Esophagus squamous epithelium (tissue), 4 donors: Measurements from ENCODE around the gene MYL10.

Source experiments
- POLR2A ChIP-seq, 4 donors: fragments of 450-650 bp; IDR thresholded peaks; one replicate each; pipeline ENCODE4 v1.6.1; 2017; ENCODE audit warnings: antibody characterized with exemption in 4 of 4, mild to moderate bottlenecking in 4 of 4, moderate library complexity in 3 of 4
- TF ChIP-seq, protein P1 (sequence below), 6 experiments: fragments of 450-650 bp in 4 of 6; fragments of 200-600 bp in 2 of 6; sonication (generic) in 2 of 6; IDR thresholded peaks; one replicate each; pipeline ENCODE4 v1.5.1; 2016 to 2019; ENCODE audit warnings: antibody characterized with exemption in 6 of 6, mild to moderate bottlenecking in 4 of 6, moderate library complexity in 4 of 6

DNA sequence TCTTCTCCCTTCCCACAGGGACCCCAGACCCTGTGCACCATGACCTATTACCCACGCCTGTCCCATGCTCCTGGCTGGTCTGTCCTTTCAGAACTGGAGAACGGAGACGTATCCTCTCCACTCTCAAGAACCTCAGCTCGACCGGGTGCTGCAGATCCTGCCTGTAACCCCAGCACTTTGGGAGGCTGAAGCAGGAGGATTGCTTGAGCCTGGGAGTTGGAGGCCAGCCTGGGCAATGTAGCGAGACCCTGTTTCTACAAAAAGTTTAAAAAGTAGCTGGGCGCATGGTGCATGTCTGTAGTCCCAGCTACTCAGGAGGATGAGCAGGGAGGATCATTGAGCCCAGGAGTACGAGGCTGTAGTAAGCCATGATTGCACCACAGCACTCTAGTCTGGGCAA lies 37.2 kb upstream of the MYL10 start:
- TF ChIP-seq, protein P1, sequence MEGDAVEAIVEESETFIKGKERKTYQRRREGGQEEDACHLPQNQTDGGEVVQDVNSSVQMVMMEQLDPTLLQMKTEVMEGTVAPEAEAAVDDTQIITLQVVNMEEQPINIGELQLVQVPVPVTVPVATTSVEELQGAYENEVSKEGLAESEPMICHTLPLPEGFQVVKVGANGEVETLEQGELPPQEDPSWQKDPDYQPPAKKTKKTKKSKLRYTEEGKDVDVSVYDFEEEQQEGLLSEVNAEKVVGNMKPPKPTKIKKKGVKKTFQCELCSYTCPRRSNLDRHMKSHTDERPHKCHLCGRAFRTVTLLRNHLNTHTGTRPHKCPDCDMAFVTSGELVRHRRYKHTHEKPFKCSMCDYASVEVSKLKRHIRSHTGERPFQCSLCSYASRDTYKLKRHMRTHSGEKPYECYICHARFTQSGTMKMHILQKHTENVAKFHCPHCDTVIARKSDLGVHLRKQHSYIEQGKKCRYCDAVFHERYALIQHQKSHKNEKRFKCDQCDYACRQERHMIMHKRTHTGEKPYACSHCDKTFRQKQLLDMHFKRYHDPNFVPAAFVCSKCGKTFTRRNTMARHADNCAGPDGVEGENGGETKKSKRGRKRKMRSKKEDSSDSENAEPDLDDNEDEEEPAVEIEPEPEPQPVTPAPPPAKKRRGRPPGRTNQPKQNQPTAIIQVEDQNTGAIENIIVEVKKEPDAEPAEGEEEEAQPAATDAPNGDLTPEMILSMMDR (IDR thresholded peaks at IDR 0.05): no peak
- TF ChIP-seq POLR2A (IDR thresholded peaks at IDR 0.05): no peak
